OCI-LY1 (cell line): ENCODE results near the gene POLQ.
"Not testable (repeated sequence)": the region's sequence is repeated elsewhere in the genome, so short reads cannot be mapped to it uniquely, and the experiment has no call there.

ENCODE experiments used
- H2AFZ ChIP-seq: fragments of 200-600 bp; sonication (generic), shearing (Covaris generic); 2 replicates; pipeline ENCODE4 v1.6.0; 2014; ENCODE audit warnings: antibody characterized with exemption, mild to moderate bottlenecking, low read length
- H3F3A ChIP-seq: fragments of 200-600 bp; sonication (generic), shearing (Covaris generic); 2 replicates; pipeline ENCODE4 v1.6.0; 2014; ENCODE audit warnings: mild to moderate bottlenecking, antibody characterized with exemption, low read length, moderate library complexity; ENCODE audit not compliant: insufficient read depth
- H3K27ac ChIP-seq: fragments of 200-600 bp; sonication (generic); 2 replicates; pipeline ENCODE4 v1.5.1; 2014; ENCODE audit warnings: low read length, mixed run types, mild to moderate bottlenecking, low read depth; ENCODE audit not compliant: poor library complexity, severe bottlenecking
- H3K27me3 ChIP-seq: fragments of 200-600 bp; sonication (generic); 2 replicates; pipeline ENCODE4 v1.6.0; 2014; ENCODE audit warnings: antibody characterized with exemption, mild to moderate bottlenecking, low read length, moderate library complexity; ENCODE audit not compliant: insufficient read depth
- H3K36me3 ChIP-seq: fragments of 200-600 bp; sonication (generic); 2 replicates; pipeline ENCODE4 v1.6.1; 2014; ENCODE audit warnings: mild to moderate bottlenecking, antibody characterized with exemption, low read length, moderate library complexity, mixed read lengths; ENCODE audit not compliant: insufficient read depth
- H3K4me1 ChIP-seq: fragments of 200-600 bp; sonication (generic); 2 replicates; pipeline ENCODE4 v1.5.1; 2014; ENCODE audit warnings: mild to moderate bottlenecking, low read length, moderate library complexity; ENCODE audit not compliant: insufficient read depth, severe bottlenecking
- H3K4me2 ChIP-seq: fragments of 200-600 bp; sonication (generic), shearing (Covaris generic); 2 replicates; pipeline ENCODE4 v1.6.1; 2014; ENCODE audit warnings: low read length
- H3K4me3 ChIP-seq: fragments of 200-600 bp; sonication (generic); 2 replicates; pipeline ENCODE4 v1.5.1; 2014; ENCODE audit warnings: low read length, low read depth, mild to moderate bottlenecking, mixed read lengths; ENCODE audit not compliant: poor library complexity, severe bottlenecking
- H3K79me2 ChIP-seq: fragments of 200-600 bp; shearing (Covaris generic); 2 replicates; pipeline ENCODE4 v1.6.1; 2016; ENCODE audit warnings: mixed run types, low read length, mixed read lengths; ENCODE audit not compliant: insufficient read depth
- H3K9ac ChIP-seq: fragments of 200-600 bp; sonication (generic), shearing (Covaris generic); 2 replicates; pipeline ENCODE4 v1.6.1; 2014; ENCODE audit warnings: mild to moderate bottlenecking, low read length, mixed read lengths
- H3K9me2 ChIP-seq: fragments of 200-600 bp; sonication (generic), shearing (Covaris generic); 2 replicates; pipeline ENCODE4 v1.6.1; 2014; ENCODE audit warnings: low read depth, mild to moderate bottlenecking, low read length, mixed read lengths
- H3K9me3 ChIP-seq: fragments of 200-600 bp; shearing (Covaris generic); 2 replicates; pipeline ENCODE4 v1.6.1; 2014; ENCODE audit warnings: low read length, mixed read lengths
- H4K20me1 ChIP-seq: fragments of 200-600 bp; sonication (generic), shearing (Covaris generic); 2 replicates; pipeline ENCODE4 v1.6.0; 2016; ENCODE audit warnings: mild to moderate bottlenecking, low read length; ENCODE audit not compliant: insufficient read depth
- EZH2 ChIP-seq: fragments of 200-600 bp; sonication (generic), shearing (Covaris generic); IDR thresholded peaks from 2 replicates; pipeline ENCODE4 v1.8.0; 2017; ENCODE audit warnings: borderline replicate concordance, mixed run types, mild to moderate bottlenecking, antibody characterized with exemption, low read length, moderate library complexity, mixed read lengths
- TF ChIP-seq, protein P1 (sequence below): fragments of 200-600 bp; sonication (generic), shearing (Covaris generic); IDR thresholded peaks from 2 replicates; pipeline ENCODE4 v1.5.1; 2017; ENCODE audit warnings: mild to moderate bottlenecking, antibody characterized with exemption, low read length, moderate library complexity, mixed read lengths

Gene POLQ

DNA sequence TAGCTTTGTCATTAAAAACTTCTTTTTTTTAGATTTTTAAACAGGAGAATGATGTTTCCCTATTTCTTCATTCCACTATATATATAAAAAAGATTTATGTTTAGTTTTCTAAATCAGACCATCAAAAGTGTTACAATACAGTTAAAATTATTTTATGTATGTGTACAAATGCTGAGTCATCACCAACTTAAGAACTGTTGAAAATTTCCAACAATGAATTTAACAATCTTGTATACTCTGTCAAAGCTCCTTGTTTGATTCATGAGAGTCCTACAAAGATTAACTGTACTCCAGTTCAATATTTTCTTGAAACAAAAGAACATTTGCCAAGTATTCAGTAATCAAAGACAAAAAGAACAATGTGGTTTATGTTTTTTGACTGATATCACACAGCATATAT lies 82.0 kb downstream of the POLQ start:
- no peak overlapping the region for H3K9ac ChIP-seq
- no peaks in the 10 kb centered on the region for H4K20me1 ChIP-seq
- H3K4me1 ChIP-seq: no peaks in the 10 kb centered on the region
- no peak for TF ChIP-seq EZH2
- TF ChIP-seq, protein P1, sequence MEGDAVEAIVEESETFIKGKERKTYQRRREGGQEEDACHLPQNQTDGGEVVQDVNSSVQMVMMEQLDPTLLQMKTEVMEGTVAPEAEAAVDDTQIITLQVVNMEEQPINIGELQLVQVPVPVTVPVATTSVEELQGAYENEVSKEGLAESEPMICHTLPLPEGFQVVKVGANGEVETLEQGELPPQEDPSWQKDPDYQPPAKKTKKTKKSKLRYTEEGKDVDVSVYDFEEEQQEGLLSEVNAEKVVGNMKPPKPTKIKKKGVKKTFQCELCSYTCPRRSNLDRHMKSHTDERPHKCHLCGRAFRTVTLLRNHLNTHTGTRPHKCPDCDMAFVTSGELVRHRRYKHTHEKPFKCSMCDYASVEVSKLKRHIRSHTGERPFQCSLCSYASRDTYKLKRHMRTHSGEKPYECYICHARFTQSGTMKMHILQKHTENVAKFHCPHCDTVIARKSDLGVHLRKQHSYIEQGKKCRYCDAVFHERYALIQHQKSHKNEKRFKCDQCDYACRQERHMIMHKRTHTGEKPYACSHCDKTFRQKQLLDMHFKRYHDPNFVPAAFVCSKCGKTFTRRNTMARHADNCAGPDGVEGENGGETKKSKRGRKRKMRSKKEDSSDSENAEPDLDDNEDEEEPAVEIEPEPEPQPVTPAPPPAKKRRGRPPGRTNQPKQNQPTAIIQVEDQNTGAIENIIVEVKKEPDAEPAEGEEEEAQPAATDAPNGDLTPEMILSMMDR: no peak
- H2AFZ ChIP-seq: no peak overlapping the region
- no peak overlapping the region for H3K4me3 ChIP-seq
- H3F3A ChIP-seq: no peaks in the 10 kb centered on the region
- H3K27me3 ChIP-seq: no peaks in the 10 kb centered on the region
- H3K9me2 ChIP-seq: no peaks in the 10 kb centered on the region
- H3K9me3 ChIP-seq: no peaks in the 10 kb centered on the region
- H3K79me2 ChIP-seq: no peaks in the 10 kb centered on the region
- no peak overlapping the region for H3K4me2 ChIP-seq
- no peak overlapping the region for H3K27ac ChIP-seq
- H3K36me3 ChIP-seq: peaks cover 96% of the 10 kb centered on the region

DNA sequence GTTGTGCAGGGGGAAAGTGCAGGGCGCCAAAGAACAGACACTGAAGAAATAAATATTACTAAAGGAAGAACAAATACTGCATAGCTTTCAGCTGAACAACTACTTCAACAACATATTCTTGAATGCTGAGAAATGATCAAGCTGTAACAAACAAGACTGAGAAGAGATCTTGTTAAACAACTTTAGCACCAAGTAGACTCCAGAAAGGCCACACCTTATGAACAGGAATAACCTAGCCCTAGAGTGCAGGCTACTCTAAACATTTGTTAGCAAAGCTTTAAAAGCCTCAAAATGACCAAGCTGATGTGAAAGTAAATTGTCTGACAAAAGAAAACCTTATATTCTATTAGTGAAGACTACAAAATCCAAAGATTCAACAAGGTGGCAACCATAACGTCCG lies 83.2 kb downstream of the POLQ start:
- Histone ChIP-seq H3K9me2 (no peaks in the 10 kb centered on the region), H3K27me3 (no peaks in the 10 kb centered on the region), H3K4me1 (no peaks in the 10 kb centered on the region), H3K36me3 (peaks cover 89% of the 10 kb centered on the region), H3K27ac (no peak overlapping the region), H3K4me2 (no peak overlapping the region), H2AFZ (no peak overlapping the region), H3K9me3 (no peaks in the 10 kb centered on the region), H3K4me3 (no peak overlapping the region), H4K20me1 (no peaks in the 10 kb centered on the region), H3F3A (no peaks in the 10 kb centered on the region), H3K9ac (no peak overlapping the region), H3K79me2 (no peaks in the 10 kb centered on the region)
- TF ChIP-seq EZH2: no peak
- TF ChIP-seq, protein P1: no peak

DNA sequence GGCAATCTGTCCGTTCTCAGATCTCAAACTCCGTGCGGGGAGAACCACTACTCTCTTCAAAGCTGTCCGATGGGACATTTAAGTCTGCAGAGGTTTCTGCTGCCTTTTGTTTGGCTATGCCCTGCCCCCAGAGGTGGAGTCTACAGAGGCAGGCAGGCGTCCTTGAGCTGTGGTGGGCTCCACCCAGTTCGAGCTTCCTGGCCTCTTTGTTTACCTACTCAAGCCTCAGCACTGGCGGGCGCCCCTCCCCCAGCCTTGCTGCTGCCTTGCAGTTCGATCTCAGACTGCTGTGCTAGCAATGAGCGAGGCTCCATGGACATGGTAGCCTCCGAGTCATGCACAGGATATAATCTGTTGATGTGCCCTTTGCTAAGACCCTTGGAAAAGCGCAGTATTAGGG lies 94.0 kb downstream of the POLQ start:
- not testable (repeated sequence) for H3K9me3 ChIP-seq, H2AFZ ChIP-seq, H3K9ac ChIP-seq, H3K27me3 ChIP-seq, H3K79me2 ChIP-seq, H3F3A ChIP-seq, H3K4me3 ChIP-seq, H3K4me2 ChIP-seq, H3K4me1 ChIP-seq, H4K20me1 ChIP-seq, H3K27ac ChIP-seq, H3K9me2 ChIP-seq
- peaks cover 47% of the 10 kb centered on the region for H3K36me3 ChIP-seq

DNA sequence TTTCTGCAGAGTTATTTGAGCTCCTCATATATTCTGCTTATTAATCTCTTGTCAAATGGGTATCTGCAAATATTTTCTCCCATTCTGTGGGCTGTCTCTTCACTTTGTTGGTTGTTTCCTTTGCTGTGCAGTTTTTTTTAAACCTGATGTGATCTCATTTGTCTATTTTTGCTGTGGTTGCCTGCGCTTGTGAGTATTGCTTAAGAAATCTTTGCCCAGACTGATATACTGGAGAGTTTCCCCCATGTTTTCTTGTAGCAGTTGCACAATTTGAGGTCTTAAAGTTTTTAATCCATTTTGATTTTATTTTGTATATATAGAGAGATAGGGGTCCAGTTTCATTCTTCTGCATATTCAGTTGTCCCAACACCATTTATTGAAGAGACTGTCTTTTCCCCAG lies 102.3 kb downstream of the POLQ start:
- Histone ChIP-seq H3K4me3 (no peak overlapping the region), H2AFZ (no peak overlapping the region), H3K9me3 (no peaks in the 10 kb centered on the region), H3K9me2 (no peaks in the 10 kb centered on the region), H3K36me3 (peaks cover 65% of the 10 kb centered on the region), H3K4me1 (no peaks in the 10 kb centered on the region), H4K20me1 (no peaks in the 10 kb centered on the region), H3K79me2 (no peaks in the 10 kb centered on the region), H3F3A (no peaks in the 10 kb centered on the region), H3K27me3 (no peaks in the 10 kb centered on the region), H3K4me2 (no peak overlapping the region), H3K27ac (no peak overlapping the region), H3K9ac (no peak overlapping the region)
- TF ChIP-seq, protein P1: no peak
- no peak for TF ChIP-seq EZH2
